Measurements from ENCODE around the gene RBM20. TPM values are rescaled to one million over a fixed set of nuclear protein-coding genes. Genes with fewer than 3 reads are reported as not detected.

RBM20 gene
- polyA plus RNA-seq, 1 donor (not counting 4 experiments of a cell fraction or from before 2014, with no cell fraction given) = 0.01 TPM

GRCh38 chr10:110786172-110786571 lies 142.0 kb downstream of the RBM20 start:
- FAIRE-seq = peak; percentile 34
- H2AFZ ChIP-seq (ENCODE audit: control insufficient read depth, low read length) = peak overlapping the region; percentile 16
- H3K27ac ChIP-seq (ENCODE audit: control insufficient read depth, insufficient read depth, low read length) = no peak overlapping the region
- no peak overlapping the region for H3K9ac ChIP-seq (ENCODE audit: control insufficient read depth, extremely low read depth, insufficient read depth, low read length)
- H3K79me2 ChIP-seq (ENCODE audit: control insufficient read depth, insufficient read depth, low read length) = no peaks in the 10 kb centered on the region
- H3K4me1 ChIP-seq (ENCODE audit: control insufficient read depth, extremely low read depth, insufficient read depth, low read length) = peaks cover 3% of the 10 kb centered on the region
- H3K9me1 ChIP-seq (ENCODE audit: control insufficient read depth, extremely low read depth, insufficient read depth, low read length) = no peaks in the 10 kb centered on the region
- H4K20me1 ChIP-seq (ENCODE audit: control insufficient read depth, extremely low read depth, insufficient read depth, low read length) = no peaks in the 10 kb centered on the region
- H3K9me3 ChIP-seq (ENCODE audit: control insufficient read depth, low read depth, low read length) = no peaks in the 10 kb centered on the region
- H3K36me3 ChIP-seq (ENCODE audit: control insufficient read depth in 2 of 2, extremely low read depth in 1 of 2, insufficient read depth in 2 of 2, low read length in 2 of 2) = no peaks in the 10 kb centered on the region
- no peak for DNase-seq (ENCODE audit: low read depth, low spot score)
- TF ChIP-seq EZH2 (IDR thresholded peaks at IDR 0.05; ENCODE audit: low read length) (no peak), CTCF (optimal IDR thresholded peaks at IDR 0.05 in 1 of 3, IDR thresholded peaks at IDR 0.05 in 1 of 3, conservative IDR thresholded peaks at IDR 0.05 in 1 of 3; ENCODE audit: extremely low read depth in 1 of 3, insufficient read depth in 2 of 3, low read length in 3 of 3) (no peak)
- H3K27me3 ChIP-seq (ENCODE audit: control insufficient read depth, extremely low read depth, insufficient read depth, low read length) = no peaks in the 10 kb centered on the region
- H3K4me3 ChIP-seq (ENCODE audit: control insufficient read depth in 2 of 3, extremely low read depth in 1 of 3, insufficient read depth in 2 of 3, low read depth in 1 of 3, low read length in 3 of 3) = no peak overlapping the region
- dilution Hi-C loops (cut with MboI; ENCODE audit: extremely low pct_ligation_motif_present, low sequenced_read_pairs) = no loop called here
- no peak overlapping the region for H3K4me2 ChIP-seq (ENCODE audit: control insufficient read depth, extremely low read depth, insufficient read depth, low read depth, low read length)

- Histone ChIP-seq H3K9me1 (ENCODE audit: control insufficient read depth, extremely low read depth, insufficient read depth, low read length) (no peaks in the 10 kb centered on the region), H3K9me3 (ENCODE audit: control insufficient read depth, low read depth, low read length) (no peaks in the 10 kb centered on the region), H2AFZ (ENCODE audit: control insufficient read depth, low read length) (no peak overlapping the region), H3K36me3 (ENCODE audit: control insufficient read depth in 2 of 2, extremely low read depth in 1 of 2, insufficient read depth in 2 of 2, low read length in 2 of 2) (no peaks in the 10 kb centered on the region), H3K4me2 (ENCODE audit: control insufficient read depth, extremely low read depth, insufficient read depth, low read depth, low read length) (no peak overlapping the region), H3K4me3 (ENCODE audit: control insufficient read depth in 2 of 3, extremely low read depth in 1 of 3, insufficient read depth in 2 of 3, low read depth in 1 of 3, low read length in 3 of 3) (no peak overlapping the region), H3K4me1 (ENCODE audit: control insufficient read depth, extremely low read depth, insufficient read depth, low read length) (peaks cover 3% of the 10 kb centered on the region), H4K20me1 (ENCODE audit: control insufficient read depth, extremely low read depth, insufficient read depth, low read length) (no peaks in the 10 kb centered on the region), H3K9ac (ENCODE audit: control insufficient read depth, extremely low read depth, insufficient read depth, low read length) (no peak overlapping the region), H3K27ac (ENCODE audit: control insufficient read depth, insufficient read depth, low read length) (no peak overlapping the region), H3K79me2 (ENCODE audit: control insufficient read depth, insufficient read depth, low read length) (no peaks in the 10 kb centered on the region), H3K27me3 (ENCODE audit: control insufficient read depth, extremely low read depth, insufficient read depth, low read length) (no peaks in the 10 kb centered on the region)
- TF ChIP-seq CTCF (optimal IDR thresholded peaks at IDR 0.05 in 1 of 3, IDR thresholded peaks at IDR 0.05 in 1 of 3, conservative IDR thresholded peaks at IDR 0.05 in 1 of 3; ENCODE audit: extremely low read depth in 1 of 3, insufficient read depth in 2 of 3, low read length in 3 of 3) (no peak), EZH2 (IDR thresholded peaks at IDR 0.05; ENCODE audit: low read length) (no peak)
- dilution Hi-C loops (cut with MboI; ENCODE audit: extremely low pct_ligation_motif_present, low sequenced_read_pairs) = no loop called here
- DNase-seq (ENCODE audit: low read depth, low spot score) = no peak
- FAIRE-seq = no peak
Observed at GRCh38 chr10:110788620-110789385, 144.7 kb downstream of the RBM20 start.

Data from keratinocyte (primary cell).